SKM-1 treated with dmso at 0.1 percent for 144 hours (cell line): ENCODE measurements around the gene TRMT61B.
A peak's percentile ranks its signal among the peaks of the same experiment; 100 is the strongest.

Experiments
- DNase-seq: peaks from one replicate; lab custom pipeline; 2025; ENCODE audit not compliant: unreplicated experiment; lab: John Stamatoyannopoulos, UW

Gene TRMT61B

DNA sequence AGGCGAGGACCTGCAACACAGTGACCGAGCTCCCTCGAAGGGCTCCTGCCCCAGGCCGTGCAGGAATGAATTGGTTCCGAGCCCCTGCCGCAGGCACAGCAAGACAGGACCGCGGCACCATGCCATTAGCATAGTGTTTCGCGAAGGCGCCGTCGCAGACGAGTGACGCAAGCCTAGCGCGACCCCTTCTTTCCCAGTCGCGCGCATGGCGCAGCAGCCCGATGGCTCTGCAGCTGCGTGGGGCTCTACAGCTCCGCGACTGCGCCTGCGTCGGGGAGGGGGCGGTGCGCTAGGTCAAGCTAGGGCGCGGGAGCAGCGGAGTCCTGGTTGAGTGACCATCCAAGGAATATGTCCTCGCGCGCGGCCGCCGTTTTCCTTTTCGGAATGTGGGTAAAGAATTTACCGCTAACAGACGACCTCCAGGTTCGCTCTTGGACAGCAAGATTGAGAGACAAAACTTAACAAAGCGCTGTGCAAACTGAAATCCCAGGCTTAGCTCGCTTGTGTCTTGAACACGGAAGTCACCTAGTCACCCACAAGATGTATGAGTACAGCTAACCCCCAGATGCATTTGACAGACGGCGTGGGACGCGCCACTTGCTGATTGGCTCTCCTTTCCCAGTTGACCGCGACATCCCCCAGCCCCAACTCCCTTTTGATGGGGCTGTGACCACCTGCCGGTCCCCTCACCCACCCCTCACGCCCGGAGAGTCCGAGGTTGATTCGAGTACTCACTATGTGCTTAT is at the start of gene TRMT61B:
TRMT61B (minus strand) TSS at position 164 of the 746 bp plus-strand sequence; CDS start at position 132, 32 bp downstream.
- DNase-seq = peak; percentile 93

DNA sequence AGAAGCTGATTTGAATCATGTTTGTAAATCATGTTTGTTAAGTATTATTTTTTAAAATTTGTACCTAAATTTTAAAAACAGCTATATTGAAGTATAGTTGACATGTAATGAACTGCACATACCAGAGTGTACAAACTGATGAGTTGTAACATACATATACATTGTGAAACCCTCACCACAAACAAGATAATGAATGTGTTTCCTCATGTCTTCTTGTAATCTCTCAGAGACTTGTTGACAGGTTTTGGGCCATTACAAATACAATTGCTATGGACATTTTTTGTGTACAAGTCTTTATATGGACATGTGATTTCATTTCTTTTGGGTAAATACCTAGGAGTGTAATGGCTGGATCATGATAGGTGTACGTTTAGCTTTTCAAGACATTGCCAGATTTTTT is 45.8 kb upstream of the TRMT61B start:
- peak; percentile 33 for DNase-seq

DNA sequence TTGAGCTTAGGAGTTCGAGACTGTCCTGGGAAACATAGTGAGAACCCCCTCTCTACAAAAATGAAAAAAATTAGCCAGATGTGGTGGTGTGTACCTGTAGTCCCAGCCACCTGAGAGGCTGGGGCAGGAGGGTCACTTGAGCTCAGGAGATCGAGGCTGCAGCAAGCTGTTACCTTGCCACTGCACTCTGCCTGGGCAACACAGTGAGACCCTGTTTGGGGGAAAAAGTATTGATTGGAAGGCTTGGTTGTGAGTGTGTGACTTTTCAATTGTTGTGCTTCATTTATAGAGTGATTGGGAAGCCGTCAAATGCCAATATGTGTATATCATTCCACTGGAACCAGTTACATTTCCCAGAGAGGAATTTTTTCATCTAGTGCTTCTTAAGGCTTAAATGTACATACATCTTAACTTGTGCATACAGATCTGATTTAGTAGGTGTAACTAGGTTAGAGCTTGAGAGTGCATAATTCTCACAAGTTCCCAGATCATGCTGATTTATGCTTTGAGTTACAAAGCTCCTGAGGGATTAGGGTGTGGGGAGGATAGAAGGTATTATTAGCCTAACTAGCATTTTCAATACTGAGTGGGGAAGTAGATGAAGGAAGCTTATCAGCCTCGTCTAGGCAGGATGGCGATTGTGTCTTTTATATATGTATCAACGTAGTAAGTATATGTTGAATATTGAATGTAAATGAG is 39.7 kb upstream of the TRMT61B start:
- no peak for DNase-seq

DNA sequence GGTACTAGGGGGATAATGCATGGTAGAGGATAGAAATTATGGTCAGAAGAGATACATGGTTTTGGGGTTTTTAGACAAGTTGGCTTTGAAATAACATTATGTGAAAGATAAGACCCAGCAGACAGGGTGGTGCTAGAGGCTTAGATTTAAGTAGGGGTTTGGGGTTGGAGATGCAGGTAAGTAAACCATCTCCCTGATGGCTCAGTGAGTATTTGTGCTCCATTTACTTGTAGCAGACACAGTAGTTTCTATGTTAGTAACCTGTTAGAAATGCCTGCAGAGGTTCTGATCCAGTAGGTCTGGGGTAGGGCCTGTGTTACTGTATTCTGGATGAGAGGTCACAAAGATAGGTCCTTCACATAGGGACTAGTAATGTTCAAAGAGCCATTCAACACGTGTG is 38.1 kb upstream of the TRMT61B start:
- DNase-seq = no peak

DNA sequence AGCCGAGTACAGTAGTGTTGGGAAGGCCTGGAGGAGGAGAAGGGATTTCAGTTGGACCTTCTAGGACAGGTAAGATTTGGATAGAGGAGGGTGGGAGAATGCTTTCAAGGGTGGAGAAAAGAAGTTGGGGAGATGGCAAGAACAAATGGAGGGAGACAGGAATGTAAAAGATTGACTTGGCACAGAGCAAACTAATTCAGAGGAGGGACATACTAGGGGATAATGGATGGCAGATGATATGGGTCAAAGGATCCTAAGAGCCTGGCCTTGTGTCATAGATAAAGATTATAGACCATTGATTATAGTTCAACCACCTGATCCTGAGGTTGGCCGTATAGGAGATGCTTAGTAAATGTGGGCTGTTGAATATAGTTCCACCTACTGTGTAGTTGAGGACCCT is 36.7 kb upstream of the TRMT61B start:
- DNase-seq = no peak

DNA sequence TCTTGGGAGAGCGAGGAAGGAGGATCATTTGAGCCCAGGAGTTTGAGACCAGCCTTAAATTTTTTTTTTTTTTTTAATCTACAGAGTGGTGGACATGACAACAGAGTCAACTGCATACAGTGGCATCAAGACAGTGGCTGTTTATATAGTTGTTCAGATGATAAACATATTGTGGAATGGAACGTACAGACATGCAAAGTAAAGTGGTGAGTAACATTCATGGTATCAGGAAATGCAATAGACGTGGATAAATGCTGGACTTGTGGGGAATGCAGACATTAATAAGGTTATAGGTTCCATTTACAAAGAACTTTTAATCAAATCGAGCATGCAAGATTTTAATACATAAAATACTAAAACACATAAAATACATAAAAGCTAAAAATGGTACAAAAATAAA is 36.3 kb upstream of the TRMT61B start:
- DNase-seq = no peak

DNA sequence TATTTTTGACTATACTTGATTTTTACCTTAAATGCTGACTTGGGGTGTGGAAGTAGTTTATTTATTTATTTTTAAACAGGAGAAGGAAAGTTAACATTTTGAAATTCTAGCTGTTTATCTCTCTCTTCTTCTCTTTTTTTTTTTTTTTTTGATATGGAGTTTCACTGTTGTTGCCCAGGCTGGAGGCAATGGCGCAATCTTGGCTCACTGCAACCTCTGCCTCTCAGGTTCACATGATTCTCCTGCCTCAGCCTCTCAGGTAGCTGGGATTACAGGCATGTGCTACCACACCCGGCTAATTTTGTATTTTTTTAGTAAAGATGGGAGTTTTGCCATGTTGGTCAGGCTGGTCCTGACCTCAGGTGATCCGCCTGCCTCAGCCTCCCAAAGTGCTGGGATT is 35.4 kb upstream of the TRMT61B start:
- no peak for DNase-seq

DNA sequence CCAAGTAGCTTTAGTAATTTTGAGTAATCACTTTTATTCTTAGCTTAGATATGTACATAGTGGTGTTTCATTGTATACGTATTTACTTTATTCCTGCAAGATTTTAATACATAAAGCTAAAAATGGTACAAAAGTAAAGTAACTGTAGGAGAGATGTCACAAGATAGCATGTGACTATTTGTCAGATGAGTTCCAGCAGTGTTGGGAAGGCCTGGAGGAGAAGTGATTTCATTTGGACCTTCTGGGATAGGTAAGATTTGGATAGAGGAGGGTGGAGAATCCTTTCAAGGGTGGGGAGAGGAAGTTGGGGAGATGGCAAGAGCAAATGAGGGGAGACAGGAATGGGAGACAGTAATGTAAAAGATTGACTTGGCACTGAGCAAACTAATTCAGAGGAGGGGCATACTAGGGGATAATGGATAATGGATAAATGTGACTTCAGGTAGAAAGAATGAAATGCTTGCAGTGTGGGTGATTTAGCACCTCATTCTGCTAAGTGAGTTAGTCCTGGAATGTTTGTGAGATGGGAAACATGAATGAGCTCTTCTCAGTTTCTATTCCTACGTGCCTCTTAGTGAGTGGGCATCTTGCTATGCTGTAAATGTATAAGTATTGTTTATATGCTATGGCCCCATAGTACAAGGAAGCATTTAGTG is 34.8 kb upstream of the TRMT61B start:
- DNase-seq = no peak

DNA sequence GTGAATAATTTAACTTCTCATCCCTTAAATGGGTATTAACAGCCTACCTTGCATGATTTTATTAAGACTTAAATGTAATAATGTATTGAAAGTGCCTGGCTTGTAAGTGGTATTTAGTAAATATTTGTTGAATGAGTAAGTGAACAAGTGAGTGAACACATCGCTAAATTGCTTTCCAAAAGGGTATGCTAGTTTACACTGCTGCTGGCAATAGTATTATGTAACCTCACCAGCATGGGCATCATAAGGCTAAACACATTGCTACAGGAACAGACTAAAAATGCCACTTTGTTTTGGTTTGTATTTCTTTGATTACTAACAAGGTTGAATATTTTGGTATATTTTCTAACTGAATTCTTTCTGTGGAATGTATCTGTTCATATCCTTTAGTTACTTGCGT is 34.2 kb upstream of the TRMT61B start:
- no peak for DNase-seq

DNA sequence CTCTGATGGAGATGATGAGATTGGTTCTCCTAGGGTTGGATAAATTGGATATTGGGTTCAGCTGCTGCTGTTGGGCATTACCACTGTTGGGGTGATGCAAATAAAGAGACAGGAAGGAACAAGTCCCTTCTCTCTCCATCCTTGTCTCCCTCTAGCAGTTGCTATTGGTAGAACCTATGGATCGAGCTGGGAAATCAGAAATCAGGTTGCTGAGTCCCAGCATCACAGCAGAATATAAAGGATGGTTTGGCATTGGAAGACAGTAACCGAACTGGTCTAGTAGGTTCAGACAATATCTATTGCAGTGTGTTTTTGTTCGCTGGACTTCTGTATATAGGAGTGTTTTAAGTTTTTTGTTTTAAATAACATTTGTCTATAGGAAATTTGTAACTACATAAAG is 32.5 kb upstream of the TRMT61B start:
- DNase-seq = no peak

DNA sequence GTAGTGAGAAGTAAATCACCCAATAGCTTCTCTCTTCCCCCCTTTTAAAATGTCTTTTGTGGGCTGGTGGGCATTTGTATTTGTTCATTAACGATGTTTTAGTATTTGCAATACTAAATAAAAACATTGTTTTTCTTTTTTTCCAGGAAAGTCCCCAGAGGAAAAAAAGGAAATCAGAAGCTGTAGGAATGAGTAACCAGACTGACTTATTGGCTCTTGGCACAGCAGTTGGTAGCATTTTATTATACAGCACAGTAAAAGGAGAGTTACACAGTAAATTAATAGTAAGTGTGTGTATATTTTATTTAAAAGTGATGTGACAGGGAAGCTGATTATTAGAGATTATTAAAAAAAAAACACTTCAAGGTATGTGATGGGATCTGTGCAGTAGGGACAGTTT is 31.7 kb upstream of the TRMT61B start:
- DNase-seq = no peak

DNA sequence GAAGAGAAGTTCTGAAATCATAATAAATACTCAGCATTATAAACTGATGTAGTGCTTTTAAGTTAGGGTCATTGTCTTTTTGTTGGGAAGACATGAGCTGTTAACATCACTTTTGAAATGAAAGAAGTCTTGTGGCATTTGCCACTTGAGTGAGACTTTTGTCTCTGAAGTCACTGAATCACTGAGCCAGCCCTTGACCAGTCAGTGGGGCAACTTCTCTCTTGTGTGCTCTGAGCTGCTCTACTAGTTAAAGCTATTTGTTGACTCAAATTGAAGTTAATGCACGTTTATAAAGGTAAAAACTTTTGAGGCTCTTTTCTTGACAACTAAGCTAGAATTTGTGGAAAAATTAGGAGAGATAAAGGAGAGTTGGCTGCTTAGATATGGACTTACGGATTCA is 31.1 kb upstream of the TRMT61B start:
- DNase-seq = no peak

DNA sequence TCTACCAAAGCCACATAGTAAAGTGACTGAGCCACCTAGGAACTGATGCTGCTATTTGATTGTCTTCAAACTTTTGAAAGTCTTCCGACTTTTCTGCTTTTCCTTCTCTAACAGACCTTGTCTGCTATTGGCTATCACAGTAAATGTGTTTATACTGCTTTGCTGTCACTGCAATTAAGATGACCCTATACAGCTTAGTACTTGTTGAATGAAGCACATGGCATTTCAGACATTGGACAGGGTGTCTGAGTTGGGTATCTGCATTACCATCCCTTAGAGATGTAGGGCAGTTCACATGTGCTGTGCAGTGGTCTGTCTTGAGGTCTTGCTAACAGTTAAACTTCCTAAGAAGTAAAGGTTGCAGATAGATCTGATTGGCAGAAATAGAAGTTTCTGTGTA is 27.9 kb upstream of the TRMT61B start:
- DNase-seq = no peak

DNA sequence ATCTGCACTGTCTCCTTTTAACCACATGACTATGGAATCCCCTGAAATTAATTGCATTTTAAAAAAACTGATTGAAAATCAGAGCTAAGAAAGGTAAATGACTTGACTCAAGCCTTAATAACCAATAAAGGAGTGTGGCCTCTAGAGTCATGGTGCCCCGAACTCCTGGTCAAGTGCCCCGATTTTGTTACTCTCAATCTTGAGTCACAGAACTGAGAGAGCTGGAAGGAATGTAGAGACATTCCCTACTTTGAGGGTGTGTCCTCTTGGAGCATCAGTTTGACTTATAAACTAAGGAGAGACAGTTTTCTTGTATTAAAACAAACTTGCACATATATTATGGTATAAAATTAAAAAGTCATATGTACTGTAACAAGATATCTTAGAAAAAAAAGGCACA is 26.8 kb upstream of the TRMT61B start:
- DNase-seq = no peak

DNA sequence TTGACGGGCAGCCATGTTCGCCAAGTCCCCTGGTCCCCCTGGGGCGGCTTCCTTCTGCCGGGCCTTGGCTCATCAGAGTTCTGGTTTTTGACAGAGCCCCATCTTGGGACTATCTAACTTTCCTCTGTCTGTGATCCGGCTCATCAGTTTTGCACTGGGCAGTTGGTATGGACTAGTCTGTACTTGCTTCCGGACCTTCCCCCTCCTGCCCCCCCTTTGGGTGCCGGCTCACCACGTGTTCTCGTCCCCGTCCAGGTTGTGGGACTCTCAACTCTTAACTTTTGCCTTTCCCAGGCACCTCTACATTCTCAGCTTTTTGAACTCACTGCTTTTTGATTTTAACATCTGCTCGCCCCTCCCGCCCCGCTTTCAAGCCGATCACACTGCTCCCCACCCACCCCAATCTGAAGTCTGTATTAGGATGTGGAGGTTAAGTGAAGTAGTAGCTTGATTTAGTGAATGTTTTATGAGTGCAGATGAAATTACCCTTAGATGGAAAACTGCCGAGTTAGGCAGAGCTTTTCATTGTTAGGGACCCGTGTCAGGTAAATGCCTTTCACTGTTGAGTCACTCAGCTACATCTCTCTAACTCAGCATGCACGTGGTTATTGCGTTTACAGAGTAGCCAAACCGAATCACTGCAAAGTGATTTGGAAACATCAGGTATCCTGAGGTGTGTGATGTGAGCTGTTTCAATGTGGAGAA is 25.2 kb upstream of the TRMT61B start:
- peak; percentile 33 for DNase-seq

DNA sequence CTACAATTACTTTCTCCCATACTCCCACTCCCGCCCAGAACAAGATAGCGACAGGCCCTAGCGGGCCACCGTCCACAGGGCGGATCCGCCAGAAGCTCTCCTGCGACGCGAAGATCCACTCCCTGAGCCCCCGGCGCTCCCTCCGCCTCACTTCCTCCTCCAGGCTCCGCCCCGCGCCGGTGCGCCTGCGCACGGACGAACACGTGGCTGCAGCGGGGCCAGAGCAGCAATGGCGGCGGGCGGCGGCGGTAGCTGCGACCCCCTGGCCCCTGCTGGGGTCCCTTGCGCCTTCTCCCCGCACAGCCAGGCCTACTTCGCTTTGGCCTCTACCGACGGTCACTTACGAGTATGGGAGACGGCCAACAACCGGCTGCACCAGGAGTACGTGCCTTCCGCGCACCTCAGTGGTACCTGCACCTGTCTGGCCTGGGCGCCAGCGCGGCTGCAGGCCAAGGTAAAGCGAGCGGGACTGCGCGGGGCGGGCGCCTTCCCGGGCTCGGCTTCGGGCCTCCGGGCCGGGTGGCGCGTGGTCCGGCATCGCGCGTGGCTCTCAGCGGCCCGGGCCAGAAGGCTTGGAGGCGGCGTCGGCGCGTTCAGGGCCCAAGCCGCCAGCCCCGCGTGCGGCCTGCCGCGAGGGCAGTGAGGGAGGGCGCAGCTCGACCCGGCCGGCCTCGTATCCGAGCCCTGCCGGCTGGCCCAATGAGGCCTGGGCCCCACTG is 24.5 kb upstream of the TRMT61B start, which contains the start of gene WDR43:
WDR43 (plus strand) TSS at position 198 of the 719 bp plus-strand sequence; CDS start at position 230, 32 bp downstream.
- peak; percentile 98 for DNase-seq

DNA sequence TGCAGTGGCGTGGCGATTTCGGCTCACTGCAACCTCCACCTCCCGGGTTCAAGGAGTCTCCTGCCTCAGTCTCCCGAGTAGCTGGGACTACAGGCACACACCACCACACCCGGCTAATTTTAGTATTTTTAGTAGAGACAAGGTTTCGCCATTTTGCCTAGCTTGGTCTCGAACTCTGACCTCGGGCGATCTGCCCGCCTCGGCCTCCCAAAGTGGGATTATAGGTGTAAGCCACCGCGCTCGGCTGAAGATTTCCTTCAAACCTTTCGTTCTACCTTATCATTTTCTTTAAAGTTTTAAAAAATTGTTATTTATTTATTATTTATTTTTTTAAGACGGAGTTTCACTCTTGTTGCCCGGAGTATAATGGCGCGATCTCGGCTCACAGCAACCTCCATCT is 23.4 kb upstream of the TRMT61B start:
- DNase-seq = no peak

DNA sequence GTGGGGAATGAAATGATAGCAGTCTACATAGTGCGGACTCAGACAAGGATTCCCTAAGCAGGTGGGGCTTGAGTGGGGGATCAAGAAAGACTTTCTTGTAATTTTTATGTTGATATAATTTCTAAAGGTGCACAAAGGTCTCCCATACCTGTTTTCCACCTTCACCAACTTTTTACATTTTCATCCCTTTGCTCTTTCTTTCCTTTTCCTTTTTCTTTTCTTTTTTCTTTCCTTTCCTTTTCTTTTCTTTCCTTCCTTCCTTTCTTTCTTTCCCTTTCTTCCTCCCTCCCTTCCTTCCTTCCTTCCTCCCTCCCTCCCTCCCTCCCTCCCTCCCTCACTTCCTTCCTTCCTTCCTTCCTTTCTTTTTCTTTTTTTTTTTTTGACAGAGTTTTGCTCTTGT is 10.1 kb upstream of the TRMT61B start:
- DNase-seq = no peak

DNA sequence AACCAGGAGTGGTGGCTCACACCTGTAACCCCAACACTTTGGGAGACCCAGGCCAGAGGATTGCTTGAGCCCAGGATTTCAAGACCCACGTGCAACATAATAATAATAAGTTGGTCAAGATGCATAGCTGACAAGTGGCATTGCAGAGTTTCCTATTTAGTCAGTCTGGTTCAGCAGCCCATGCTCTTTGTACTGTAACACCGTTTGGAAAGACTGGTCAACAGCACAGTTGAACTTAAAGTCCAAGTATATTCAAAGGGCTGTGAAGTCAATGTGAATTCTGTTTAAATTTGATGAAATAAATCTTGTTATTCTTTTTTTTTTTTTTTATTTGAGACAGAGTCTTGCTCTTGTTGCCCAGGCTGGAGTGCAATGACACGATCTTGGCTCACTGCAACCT is 1.5 kb upstream of the TRMT61B start:
- no peak for DNase-seq

DNA sequence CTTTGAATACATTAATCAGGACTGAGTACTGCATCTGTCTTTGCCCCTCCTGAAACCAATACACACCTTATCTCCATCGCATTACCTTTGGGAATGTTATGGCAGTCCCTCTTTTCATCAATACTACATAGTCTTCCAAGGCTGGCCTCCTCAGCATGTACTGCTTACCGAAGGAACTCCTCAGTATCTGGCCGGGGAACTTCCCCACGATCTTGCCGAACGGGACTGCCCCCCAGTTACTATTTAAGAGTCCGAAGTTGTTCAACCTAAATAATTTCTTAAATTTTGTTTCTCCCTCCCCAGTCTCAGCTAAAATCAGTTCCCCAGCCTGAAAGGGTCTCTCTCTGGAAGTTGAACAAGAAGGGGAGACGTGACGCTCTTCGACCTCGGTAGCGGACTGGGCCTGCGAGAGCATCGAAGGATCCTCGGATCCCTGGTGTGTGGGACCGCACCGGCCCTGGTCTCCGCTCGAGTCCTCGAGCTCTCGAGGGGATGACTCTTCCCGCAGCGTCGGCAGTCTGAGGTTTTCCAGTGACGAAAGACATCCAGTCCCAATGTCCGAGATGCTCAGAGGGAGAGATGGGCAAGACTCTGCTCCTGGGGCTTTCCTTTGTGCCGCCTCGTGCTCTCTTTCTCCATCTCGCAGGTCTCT is 489 bp downstream of the TRMT61B start:
- peak; percentile 9 for DNase-seq
